HG03571 (cell line): ENCODE data around the gene DCUN1D2.
A peak's percentile ranks its signal among the peaks of the same experiment; 100 is the strongest.
"Not testable (repeated sequence)": the region's sequence is repeated elsewhere in the genome, so short reads cannot be mapped to it uniquely, and the experiment has no call there.

Experiments used
- ATAC-seq: cut with Tn5 transposase; IDR thresholded peaks from one replicate; pipeline ENCODE4 v1.9.1; 2021; ENCODE audit not compliant: unreplicated experiment

Gene DCUN1D2

DNA sequence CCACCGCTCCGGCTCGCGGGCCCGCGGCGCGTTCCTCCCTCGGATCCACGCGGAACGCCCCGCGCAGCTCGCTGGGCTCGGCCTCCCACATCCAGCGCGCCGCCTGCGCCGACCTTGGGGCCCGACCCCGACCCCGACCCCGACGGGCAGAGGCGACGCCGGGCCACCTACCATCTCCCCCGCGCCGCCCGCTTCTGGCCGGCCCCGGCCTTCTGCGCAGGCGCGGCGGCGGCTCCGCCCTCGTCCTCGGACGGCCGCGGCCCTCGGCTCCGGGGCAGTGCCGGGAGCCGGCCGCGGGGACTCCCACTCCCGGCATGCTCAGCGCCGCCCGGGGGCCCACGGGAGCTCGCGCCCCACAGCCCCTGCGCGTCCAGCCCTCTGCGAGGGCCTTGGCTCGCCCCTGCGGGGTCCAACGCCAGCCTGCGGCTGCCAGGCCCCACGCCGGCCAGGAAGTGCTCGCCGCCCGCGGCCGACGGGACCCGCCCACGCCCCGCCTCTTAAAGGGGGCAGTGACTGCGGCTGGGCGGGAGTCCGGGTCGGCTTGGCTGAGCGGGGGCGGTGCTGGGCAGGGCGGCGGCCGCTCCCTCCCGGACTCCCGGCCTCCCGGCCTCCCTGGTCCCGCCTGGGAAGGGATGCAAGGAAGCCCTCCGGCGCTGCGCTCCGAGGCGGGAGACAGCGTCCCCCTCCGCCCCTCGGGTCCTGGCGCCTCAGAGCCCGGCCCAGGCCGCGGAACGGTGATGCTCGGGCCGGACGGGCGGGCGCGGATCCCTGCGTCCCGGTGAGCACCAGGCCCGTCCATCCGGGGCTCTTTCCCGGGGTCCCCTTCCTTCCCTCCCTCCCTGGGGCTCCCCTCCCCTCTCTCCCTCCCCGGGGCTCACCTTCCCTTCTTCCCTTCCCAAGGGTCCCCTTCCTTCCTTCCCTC lies at the start of gene DCUN1D2:
DCUN1D2 (minus strand) TSS at position 216 of the 922 bp plus-strand sequence; CDS start at position 174, 42 bp downstream.
- peak; percentile 85 for ATAC-seq

- no peak for ATAC-seq
Measured at GRCh38 chr13:113539822-113540221, 49.3 kb upstream of the DCUN1D2 start.

DNA sequence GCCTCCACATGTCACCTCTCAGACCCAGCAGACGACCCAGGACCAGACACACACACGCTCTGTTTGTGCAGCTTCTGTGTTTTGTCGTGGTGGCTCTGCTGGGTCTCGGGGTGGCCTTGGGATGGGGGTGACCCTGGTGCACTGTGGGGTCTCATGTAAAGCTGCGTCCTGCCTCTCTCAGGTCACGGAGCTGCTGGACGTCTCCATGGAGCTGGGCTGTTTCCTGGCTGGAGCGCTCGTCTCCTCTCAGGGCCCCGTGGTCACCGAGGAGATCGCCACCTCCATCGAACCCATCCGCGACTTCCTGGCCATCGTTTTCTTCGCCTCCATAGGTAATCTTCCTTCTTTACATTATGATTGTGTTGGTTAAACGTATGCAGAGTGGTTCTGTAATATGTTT lies 48.7 kb upstream of the DCUN1D2 start:
- ATAC-seq = no peak

- ATAC-seq = no peak
Measured at GRCh38 chr13:113538689-113539058, 48.2 kb upstream of the DCUN1D2 start.

DNA sequence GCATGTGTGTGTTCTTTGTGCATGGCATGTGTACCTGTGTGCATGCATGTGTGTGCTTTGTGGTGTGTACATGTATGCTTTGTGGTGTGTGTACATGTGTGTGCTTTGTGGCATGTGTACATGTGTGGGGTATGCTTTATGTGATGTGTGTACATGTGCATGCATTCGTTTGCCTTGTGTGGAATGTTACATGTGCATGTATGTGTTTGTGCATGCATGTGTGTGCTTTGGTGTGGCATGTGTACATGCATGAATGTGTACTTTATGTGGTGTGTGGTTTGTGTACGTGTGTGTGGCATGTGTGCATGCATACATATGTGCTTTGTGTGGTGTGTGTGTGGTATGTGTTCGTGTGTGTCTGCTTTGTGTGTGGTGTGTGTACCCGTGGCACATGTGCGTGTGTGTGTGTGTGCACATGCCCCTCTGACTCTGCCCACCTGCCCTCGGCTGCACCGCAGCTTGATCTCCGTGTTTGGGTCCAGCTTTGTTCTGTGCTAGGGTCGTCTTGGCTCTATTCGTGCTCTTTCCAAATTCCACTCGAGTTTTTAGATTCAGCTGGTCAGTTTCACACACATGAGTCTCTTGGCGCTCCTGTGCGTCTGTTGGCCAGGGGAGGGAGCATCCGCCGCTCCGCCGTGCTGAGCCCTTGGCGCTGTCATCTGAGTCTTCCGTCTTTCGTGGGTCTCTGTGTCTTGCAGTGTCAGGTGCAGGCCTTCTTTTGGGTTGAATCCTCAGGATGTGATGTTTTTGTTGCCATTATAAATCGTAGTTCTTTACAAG lies 47.6 kb upstream of the DCUN1D2 start:
- no peak for ATAC-seq

DNA sequence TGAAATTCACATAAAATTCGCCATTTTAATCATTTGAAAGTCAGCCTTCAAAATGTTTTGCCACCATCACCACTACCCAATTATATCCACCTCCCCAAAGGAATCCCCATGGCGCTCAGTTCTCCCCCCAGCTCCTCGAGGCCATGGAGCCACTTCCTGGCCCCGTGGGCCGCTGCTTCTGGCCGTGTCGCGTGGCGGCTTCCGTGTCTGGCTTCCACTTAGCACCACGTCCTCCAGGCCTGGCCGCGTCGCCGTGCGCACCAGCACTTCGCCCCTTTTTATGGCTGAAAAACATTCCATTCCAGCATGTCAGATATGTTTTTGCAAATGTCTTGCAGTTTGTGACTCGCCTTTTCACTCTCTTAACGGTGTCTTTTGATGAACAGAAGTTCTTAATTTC lies 46.7 kb upstream of the DCUN1D2 start:
- no peak for ATAC-seq

GRCh38 chr13:113536461-113537110 lies 46.1 kb upstream of the DCUN1D2 start:
- no peak for ATAC-seq

- no peak for ATAC-seq
Measured at GRCh38 chr13:113535381-113535781, 44.9 kb upstream of the DCUN1D2 start.

GRCh38 chr13:113534236-113534860 lies 43.8 kb upstream of the DCUN1D2 start:
- ATAC-seq = no peak

- ATAC-seq = no peak
Measured at GRCh38 chr13:113533161-113533840, 42.8 kb upstream of the DCUN1D2 start.

DNA sequence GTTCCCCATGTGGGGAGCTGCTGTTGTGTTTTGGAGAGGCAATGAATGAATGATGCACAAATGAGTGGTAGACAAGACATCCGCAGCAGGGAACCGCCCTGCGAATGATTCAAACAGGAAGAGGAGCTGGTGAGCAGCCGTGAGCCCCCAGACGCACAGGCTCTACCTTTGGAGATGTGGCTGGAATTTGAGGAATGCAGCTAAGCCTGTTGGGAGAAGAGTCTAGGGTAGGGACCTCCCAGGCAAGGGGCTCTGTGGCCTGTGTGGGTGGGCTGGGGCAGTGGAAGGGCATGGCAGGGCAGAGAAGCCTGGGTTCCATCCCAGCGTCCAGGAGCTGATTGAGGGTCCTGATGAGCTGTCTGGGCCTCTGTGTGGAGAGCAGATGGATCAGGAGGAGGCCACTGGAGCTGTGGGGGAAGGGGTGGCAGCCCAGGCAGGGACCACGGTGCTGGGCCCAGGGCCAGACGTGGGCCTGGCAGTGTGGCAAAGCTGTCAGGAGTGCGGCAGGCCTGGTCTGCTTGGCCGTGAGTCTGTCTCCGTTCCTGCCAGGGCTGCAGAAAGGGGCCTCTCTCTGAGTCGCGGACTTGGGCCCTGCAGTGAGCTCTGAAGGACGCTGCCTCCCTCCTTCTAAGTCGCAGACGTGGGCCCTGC lies 41.8 kb upstream of the DCUN1D2 start:
- no peak for ATAC-seq

DNA sequence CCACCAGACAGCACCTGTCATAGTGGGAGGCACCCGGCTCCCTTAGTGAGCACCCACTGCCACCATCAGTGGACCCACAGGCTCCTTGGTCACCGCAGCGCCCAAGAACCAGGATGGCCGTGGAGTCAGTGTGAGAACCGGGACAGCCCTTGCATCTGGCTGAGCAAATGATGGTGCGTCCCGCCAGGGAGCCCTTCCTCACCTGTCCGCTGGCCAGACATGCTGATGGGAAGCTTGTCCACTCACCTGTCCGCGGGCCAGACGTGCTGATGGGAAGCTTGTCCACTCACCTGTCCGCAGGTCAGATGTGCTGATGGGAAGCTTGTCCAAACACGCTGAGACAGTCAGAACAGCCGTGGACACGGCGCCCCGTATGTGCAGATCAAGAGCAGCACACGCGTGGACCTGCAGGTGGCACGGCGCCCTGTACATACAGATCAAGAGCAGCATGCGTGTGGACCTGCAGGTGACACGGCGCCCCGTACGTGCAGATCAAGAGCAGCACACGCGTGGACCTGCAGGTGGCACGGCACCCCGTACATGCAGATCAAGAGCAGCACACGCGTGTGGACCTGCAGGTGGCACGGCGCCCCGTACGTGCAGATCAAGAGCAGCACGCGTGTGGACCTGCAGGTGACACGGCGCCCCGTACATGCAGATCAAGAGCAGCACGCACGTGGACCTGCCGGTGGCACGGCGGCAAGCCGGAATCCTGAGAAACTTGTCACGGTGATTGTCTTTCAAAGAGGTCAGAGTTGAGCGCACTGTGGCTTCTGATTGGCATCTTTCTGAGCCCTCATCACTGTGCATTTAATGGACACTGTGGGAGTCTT lies 40.7 kb upstream of the DCUN1D2 start:
- ATAC-seq = no peak

DNA sequence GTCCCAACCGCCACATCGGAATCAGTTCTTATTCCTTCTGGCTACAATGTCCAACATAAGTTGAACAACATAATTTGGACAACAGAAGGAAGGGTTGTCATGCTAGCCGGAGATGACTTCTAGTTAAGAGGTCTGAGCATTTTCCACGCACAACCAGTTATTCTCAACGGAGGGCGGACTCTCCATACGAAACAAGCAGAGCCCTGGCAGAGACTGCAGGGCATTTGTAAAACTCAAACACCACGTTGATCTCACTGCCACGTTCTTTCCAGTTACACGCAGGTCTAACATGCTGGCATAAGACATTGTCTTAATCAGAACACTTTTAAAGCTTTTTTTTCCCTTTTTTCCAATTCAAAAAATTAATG lies 38.3 kb upstream of the DCUN1D2 start:
- no peak for ATAC-seq

GRCh38 chr13:113528101-113528812 lies 37.7 kb upstream of the DCUN1D2 start:
- no peak for ATAC-seq

DNA sequence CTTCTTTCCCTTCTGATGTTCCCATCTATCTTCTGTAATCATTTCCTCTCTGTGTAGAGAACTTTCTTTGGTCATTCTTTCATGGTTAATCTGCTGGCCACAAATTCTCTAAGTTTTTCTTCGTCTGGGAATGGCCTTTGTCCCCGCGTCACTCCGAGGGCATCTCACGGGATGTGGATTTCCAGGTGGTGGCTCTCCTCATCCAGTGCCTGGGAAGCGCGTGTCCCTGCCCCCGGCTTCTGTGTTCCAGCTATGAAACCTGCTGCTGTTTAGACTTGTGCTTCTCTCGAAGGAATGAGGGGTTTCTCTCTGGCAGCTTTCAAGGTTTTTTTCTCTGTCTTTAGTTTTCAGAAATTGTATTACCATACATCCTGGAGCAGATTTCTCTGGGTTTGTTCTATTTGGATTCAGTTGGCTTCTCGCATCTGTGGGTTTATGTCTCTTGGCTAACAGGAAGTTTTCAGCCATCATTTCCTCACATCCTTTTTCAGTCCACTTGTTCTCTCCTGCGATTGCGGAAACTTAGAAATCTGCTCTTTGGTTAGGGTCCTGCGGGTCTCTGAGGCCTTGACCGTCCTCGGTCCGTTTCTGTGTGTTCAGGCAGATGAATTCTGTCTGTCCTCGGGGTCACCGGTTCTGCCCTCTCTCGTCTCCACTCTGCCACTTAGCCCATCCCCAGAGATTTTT lies 36.9 kb upstream of the DCUN1D2 start:
- no peak for ATAC-seq

GRCh38 chr13:113526466-113527220 lies 36.1 kb upstream of the DCUN1D2 start:
- ATAC-seq = no peak

- not testable (repeated sequence) for ATAC-seq
Measured at GRCh38 chr13:113522438-113522837, 31.9 kb upstream of the DCUN1D2 start.
